Kidney (tissue), 14 donors: ENCODE data around the gene IGF1R. TPM values are rescaled to one million over a fixed set of nuclear protein-coding genes. Genes with fewer than 3 reads are reported as not detected.
A peak's percentile ranks its signal among the peaks of the same experiment; 100 is the strongest.

Source experiments
- DNase-seq, 5 donors: peaks; one replicate each; pipeline ENCODE4 v3.0.0-alpha.2; 2013 to 2020
- FAIRE-seq: peaks from 2 replicates; lab custom pipeline; 2012; peaks lifted over from hg19 to GRCh38; lab: Jason Lieb, UNC
- H3K27ac ChIP-seq, 2 donors: one replicate each; pipeline ENCODE4 v1.7.0; 2013; ENCODE audit warnings: low read depth in 2 of 2, low read length in 2 of 2, inconsistent platforms in 1 of 2
- H3K27me3 ChIP-seq: one replicate; pipeline ENCODE4 v1.7.1; 2013; ENCODE audit warnings: low read length, inconsistent platforms; ENCODE audit not compliant: control insufficient read depth, insufficient read depth
- H3K36me3 ChIP-seq, 3 donors: one replicate each; pipeline versions ENCODE4 v1.7.0 to v1.7.1; 2013; ENCODE audit warnings: low read length in 3 of 3, control low read depth in 1 of 3, inconsistent platforms in 1 of 3; ENCODE audit not compliant: insufficient read depth in 3 of 3, control insufficient read depth in 2 of 3
- H3K4me1 ChIP-seq, 3 donors: one replicate each; pipeline versions ENCODE4 v1.7.0 to v1.7.1; 2013; ENCODE audit warnings: low read length in 3 of 3, inconsistent platforms in 1 of 3, low read depth in 1 of 3; ENCODE audit not compliant: control insufficient read depth in 2 of 3, insufficient read depth in 2 of 3
- H3K4me3 ChIP-seq, 3 donors: one replicate each; pipeline versions ENCODE4 v1.7.0 to v1.8.1; 2013; ENCODE audit warnings: low read length in 3 of 3, control low read depth in 1 of 3, inconsistent platforms in 1 of 3
- H3K9ac ChIP-seq, 3 donors: one replicate each; pipeline versions ENCODE4 v1.7.0 to v1.7.1; 2013; ENCODE audit warnings: low read length in 3 of 3, control low read depth in 1 of 3, inconsistent platforms in 1 of 3
- H3K9me3 ChIP-seq, 3 donors: one replicate each; pipeline versions ENCODE4 v1.7.0 to v1.7.1; 2013; ENCODE audit warnings: low read length in 3 of 3, control low read depth in 1 of 3, inconsistent platforms in 1 of 3; ENCODE audit not compliant: control insufficient read depth in 2 of 3, insufficient read depth in 1 of 3
- CTCF ChIP-seq: IDR thresholded peaks from 3 replicates; pipeline ENCODE4 v1.5.1; 2012; ENCODE audit warnings: mild to moderate bottlenecking, moderate library complexity, borderline replicate concordance; ENCODE audit not compliant: insufficient read depth; ENCODE audit errors: extremely low read depth
- intact Hi-C: fragments of 100-400 bp; cut with DNase I; formaldehyde crosslinking; loops from one replicate; pipeline ENCODE4 v1.11.1; 2022
- polyA plus RNA-seq: library from polyadenylated mRNA; stranded (reverse); fragments of 350-450 nt; fragmentation: Illumina TruSeq; extraction: RNeasy Lipid Tissue Mini Kit (QIAGEN cat#74804); gene quantifications from one replicate; pipeline ENCODE4 v1.2.3, GENCODE V29; 2014; ENCODE audit warnings: low read depth, low replicate concordance; ENCODE audit not compliant: insufficient read depth
- total RNA-seq: library from RNA; stranded (reverse); fragmentation: NEBNext Ultra II Directional; extraction: Animal tissue kit (Norgen Biotek cat#: 25700); gene quantifications from one replicate; pipeline ENCODE4 v1.2.1, GENCODE V29; 2021
- donor health status: control.
- donor health status: control.
- donor health status: control.
- donor health status: control.
- donor health status: control.
- donor health status: DM: yes; HTN: yes; CAD: no.
- donor health status: Normal renal cell carcinoma (clear cell type).

IGF1R gene
- total and polyA plus RNA-seq, 2 donors from 2014 or later, result 6.5 to 73.2 TPM

- FAIRE-seq, result no peak
- intact Hi-C loops, result no loop called here
These were observed 146.4 kb downstream of the IGF1R start for GRCh38 chr15:98794748-98795147.

GRCh38 chr15:98795980-98796379, 147.6 kb downstream of the IGF1R start:
- DNase-seq, result no peak
- Histone ChIP-seq H3K4me3 (no peak overlapping the region), H3K27ac (no peak overlapping the region), H3K9ac (no peak overlapping the region), H3K4me1 (peaks cover 10 to 28% (median 19%) of the 10 kb centered on the region in 3 donors), H3K27me3 (no peaks in the 10 kb centered on the region), H3K9me3 (no peaks in the 10 kb centered on the region), H3K36me3 (no peaks in the 10 kb centered on the region)
- intact Hi-C loops, result no loop called here
- FAIRE-seq, result no peak
- TF ChIP-seq CTCF, result no peak

More at GRCh38 chr15:98794748-98795147, 146.4 kb downstream of the IGF1R start:
- H3K27ac ChIP-seq, result no peak overlapping the region
- H3K4me1 ChIP-seq, result peaks cover 5 to 20% (median 12%) of the 10 kb centered on the region in 3 donors
- no peaks in the 10 kb centered on the region for H3K27me3 ChIP-seq
- H3K9me3 ChIP-seq, result no peaks in the 10 kb centered on the region
- peak in 3 of 5 donors; percentile 42 to 66 (median 48) for DNase-seq
- H3K36me3 ChIP-seq, result no peaks in the 10 kb centered on the region
- no peak for TF ChIP-seq CTCF
- no peak overlapping the region for H3K9ac ChIP-seq
- H3K4me3 ChIP-seq, result no peak overlapping the region

- no peaks in the 10 kb centered on the region for H3K9me3 ChIP-seq
- H3K27me3 ChIP-seq, result no peaks in the 10 kb centered on the region
- no peak for TF ChIP-seq CTCF
- intact Hi-C loops, result no loop called here
- FAIRE-seq (no peak), DNase-seq (no peak)
- H3K36me3 ChIP-seq, result no peaks in the 10 kb centered on the region
- no peak overlapping the region for H3K4me3 ChIP-seq
- no peak overlapping the region for H3K9ac ChIP-seq
- peaks cover 15 to 33% (median 19%) of the 10 kb centered on the region in 3 donors for H3K4me1 ChIP-seq
- H3K27ac ChIP-seq, result no peak overlapping the region
These were observed 148.5 kb downstream of the IGF1R start for GRCh38 chr15:98796685-98797357.
